Ovary (tissue), 3 donors: ENCODE data around the gene ABT1.

Source experiments
- CTCF ChIP-seq, 3 donors: fragments of 450-650 bp in 2 of 3; fragments of 200-600 bp in 1 of 3; IDR thresholded peaks; one replicate each; pipeline versions ENCODE4 v1.5.1 to v1.8.0; 2016 to 2022; ENCODE audit warnings: antibody characterized with exemption in 3 of 3, mild to moderate bottlenecking in 1 of 3
- EP300 ChIP-seq: sonication (generic); formaldehyde crosslinking; IDR thresholded peaks from one replicate; pipeline ENCODE4 v1.6.1; 2017; ENCODE audit warnings: antibody characterized with exemption
- POLR2A ChIP-seq: fragments of 450-650 bp; IDR thresholded peaks from one replicate; pipeline ENCODE4 v1.6.1; 2017; ENCODE audit warnings: antibody characterized with exemption, mild to moderate bottlenecking, moderate library complexity
- donor health status: DM: no; HTN: no; CAD: no.

- no peak for TF ChIP-seq CTCF (IDR thresholded peaks at IDR 0.05)
- TF ChIP-seq EP300: no peak
- peak; percentile 87 for TF ChIP-seq POLR2A
Observed at GRCh38 chr6:26596579-26597388, at the start of gene ABT1.
